SU-DHL-6 (cell line): ENCODE results near the gene SLC35A5.

Source experiments
- H2AFZ ChIP-seq: fragments of 200-600 bp; sonication (generic); 2 replicates; pipeline ENCODE4 v1.6.1; 2014; ENCODE audit warnings: low read depth, mild to moderate bottlenecking, moderate library complexity, mixed read lengths, antibody characterized with exemption, low read length; ENCODE audit not compliant: severe bottlenecking
- H3F3A ChIP-seq: fragments of 200-600 bp; shearing (Covaris generic); 2 replicates; pipeline ENCODE4 v1.6.0; 2016; ENCODE audit warnings: antibody characterized with exemption, mild to moderate bottlenecking; ENCODE audit not compliant: insufficient read depth
- H3K27ac ChIP-seq: fragments of 200-600 bp; sonication (generic); 2 replicates; pipeline ENCODE4 v1.5.1; 2016; ENCODE audit warnings: low read depth, mild to moderate bottlenecking, low read length, moderate library complexity, mixed read lengths
- H3K27me3 ChIP-seq: fragments of 200-600 bp; sonication (generic), shearing (Covaris generic); 2 replicates; pipeline ENCODE4 v1.6.0; 2014; ENCODE audit warnings: mild to moderate bottlenecking, low read length
- H3K36me3 ChIP-seq: fragments of 200-600 bp; sonication (generic); 2 replicates; pipeline ENCODE4 v1.6.1; 2014; ENCODE audit warnings: mild to moderate bottlenecking, low read length, mixed read lengths
- H3K4me2 ChIP-seq: fragments of 300-600, 200-600 bp; shearing (Covaris generic), sonication (generic); 2 replicates; pipeline ENCODE4 v1.6.0; 2014; ENCODE audit warnings: low read length, low read depth, mild to moderate bottlenecking; ENCODE audit not compliant: poor library complexity, severe bottlenecking
- H3K4me3 ChIP-seq: fragments of 200-600 bp; sonication (generic); 2 replicates; pipeline ENCODE4 v1.5.1; 2014; ENCODE audit warnings: antibody characterized with exemption, low read length, mild to moderate bottlenecking, mixed read lengths; ENCODE audit not compliant: insufficient read depth, poor library complexity, severe bottlenecking
- H3K79me2 ChIP-seq: fragments of 200-600 bp; sonication (generic); 2 replicates; pipeline ENCODE4 v1.6.1; 2014; ENCODE audit warnings: mild to moderate bottlenecking, low read length, moderate library complexity; ENCODE audit not compliant: insufficient read depth
- H3K9ac ChIP-seq: fragments of 200-600 bp; sonication (generic); 2 replicates; pipeline ENCODE4 v1.7.0; 2014; ENCODE audit warnings: mild to moderate bottlenecking, low read length
- H3K9me2 ChIP-seq: fragments of 200-600 bp; sonication (generic); replicated peaks from 2 replicates; pipeline ENCODE4 v1.6.1; 2014; ENCODE audit warnings: low read length; ENCODE audit not compliant: insufficient read depth
- H3K9me3 ChIP-seq: fragments of 200-600 bp; sonication (generic); 2 replicates; pipeline ENCODE4 v1.6.1; 2014; ENCODE audit warnings: low read length, mixed read lengths; ENCODE audit not compliant: insufficient read depth
- H4K20me1 ChIP-seq: fragments of 200-600 bp; sonication (generic); 2 replicates; pipeline ENCODE4 v1.6.1; 2014; ENCODE audit warnings: low read depth, mild to moderate bottlenecking, antibody characterized with exemption, low read length, moderate library complexity, mixed read lengths
- CTCF ChIP-seq: fragments of 200-600 bp; sonication (generic); IDR thresholded peaks from one replicate; pipeline ENCODE4 v1.5.1; 2017; ENCODE audit warnings: antibody characterized with exemption, mild to moderate bottlenecking, low read length, moderate library complexity; ENCODE audit not compliant: insufficient read depth, poor library complexity, severe bottlenecking
- EZH2phosphoT487 ChIP-seq: fragments of 200-600 bp; sonication (generic), shearing (Covaris generic); conservative IDR thresholded peaks from 2 replicates; pipeline ENCODE4 v1.6.1; 2018; ENCODE audit warnings: mild to moderate bottlenecking, antibody characterized with exemption, low read length, moderate library complexity, mixed read lengths

SLC35A5 gene

GRCh38 chr3:112555535-112556170 lies 6.2 kb upstream of the SLC35A5 start:
- no peaks in the 10 kb centered on the region for H3K27me3 ChIP-seq
- peaks cover 35% of the 10 kb centered on the region for H3K36me3 ChIP-seq
- no peak overlapping the region for H2AFZ ChIP-seq
- H4K20me1 ChIP-seq, result peaks cover 11% of the 10 kb centered on the region; the same call in 1 of the 2 replicates
- peaks cover 95% of the 10 kb centered on the region for H3K79me2 ChIP-seq
- no peak overlapping the region for H3K4me3 ChIP-seq
- no peak overlapping the region for H3K9ac ChIP-seq
- no peak overlapping the region for H3K27ac ChIP-seq
- H3K9me2 ChIP-seq, result no peaks in the 10 kb centered on the region
- H3K9me3 ChIP-seq, result no peaks in the 10 kb centered on the region
- TF ChIP-seq EZH2phosphoT487 (no peak), CTCF (no peak)
- peaks cover 3% of the 10 kb centered on the region; the same call in 1 of the 2 replicates for H3F3A ChIP-seq
- H3K4me2 ChIP-seq, result peak overlapping the region; percentile 21

GRCh38 chr3:112557976-112558375 lies 3.9 kb upstream of the SLC35A5 start:
- peak overlapping the region; percentile 21 for H3K4me2 ChIP-seq
- H4K20me1 ChIP-seq, result peaks cover 11% of the 10 kb centered on the region; the same call in 1 of the 2 replicates
- H3K9me3 ChIP-seq, result no peaks in the 10 kb centered on the region
- peaks cover 86% of the 10 kb centered on the region for H3K79me2 ChIP-seq
- H3K9me2 ChIP-seq, result no peaks in the 10 kb centered on the region
- TF ChIP-seq CTCF (no peak), EZH2phosphoT487 (no peak)
- no peak overlapping the region for H3K4me3 ChIP-seq
- H3K36me3 ChIP-seq, result peaks cover 32% of the 10 kb centered on the region
- no peak overlapping the region for H2AFZ ChIP-seq
- peaks cover 3% of the 10 kb centered on the region; the same call in 1 of the 2 replicates for H3F3A ChIP-seq
- H3K27me3 ChIP-seq, result no peaks in the 10 kb centered on the region
- H3K9ac ChIP-seq, result no peak overlapping the region
- no peak overlapping the region for H3K27ac ChIP-seq

- peaks cover 8% of the 10 kb centered on the region; the same call in 1 of the 2 replicates for H4K20me1 ChIP-seq
- H3K4me3 ChIP-seq, result peak overlapping the region; percentile 99
- no peaks in the 10 kb centered on the region for H3K9me2 ChIP-seq
- peak overlapping the region; percentile 98 for H3K4me2 ChIP-seq
- peaks cover 75% of the 10 kb centered on the region for H3K79me2 ChIP-seq
- peaks cover 20% of the 10 kb centered on the region for H3K36me3 ChIP-seq
- H3K9ac ChIP-seq, result peak overlapping the region; percentile 78
- H3K27ac ChIP-seq, result peak overlapping the region; percentile 87; the same call in 1 of the 2 replicates
- H3F3A ChIP-seq, result no peaks in the 10 kb centered on the region; the same call in 1 of the 2 replicates
- no peaks in the 10 kb centered on the region for H3K27me3 ChIP-seq
- no peak overlapping the region for H2AFZ ChIP-seq
- no peaks in the 10 kb centered on the region for H3K9me3 ChIP-seq
- TF ChIP-seq CTCF (no peak), EZH2phosphoT487 (no peak)
These were observed 1.5 kb upstream of the SLC35A5 start for GRCh38 chr3:112560307-112560706.
